Activated CD4-positive, alpha-beta T cell treated with anti-CD3 and anti-CD28 coated beads for 48 hours (primary cell): ENCODE results near the gene TNFRSF25.
A peak's percentile ranks its signal among the peaks of the same experiment; 100 is the strongest.
"Not testable (repeated sequence)": the region's sequence is repeated elsewhere in the genome, so short reads cannot be mapped to it uniquely, and the experiment has no call there.

Experiments used
- DNase-seq: peaks from one replicate; pipeline ENCODE4 v3.0.0-alpha.2; 2020

TNFRSF25 gene

DNA sequence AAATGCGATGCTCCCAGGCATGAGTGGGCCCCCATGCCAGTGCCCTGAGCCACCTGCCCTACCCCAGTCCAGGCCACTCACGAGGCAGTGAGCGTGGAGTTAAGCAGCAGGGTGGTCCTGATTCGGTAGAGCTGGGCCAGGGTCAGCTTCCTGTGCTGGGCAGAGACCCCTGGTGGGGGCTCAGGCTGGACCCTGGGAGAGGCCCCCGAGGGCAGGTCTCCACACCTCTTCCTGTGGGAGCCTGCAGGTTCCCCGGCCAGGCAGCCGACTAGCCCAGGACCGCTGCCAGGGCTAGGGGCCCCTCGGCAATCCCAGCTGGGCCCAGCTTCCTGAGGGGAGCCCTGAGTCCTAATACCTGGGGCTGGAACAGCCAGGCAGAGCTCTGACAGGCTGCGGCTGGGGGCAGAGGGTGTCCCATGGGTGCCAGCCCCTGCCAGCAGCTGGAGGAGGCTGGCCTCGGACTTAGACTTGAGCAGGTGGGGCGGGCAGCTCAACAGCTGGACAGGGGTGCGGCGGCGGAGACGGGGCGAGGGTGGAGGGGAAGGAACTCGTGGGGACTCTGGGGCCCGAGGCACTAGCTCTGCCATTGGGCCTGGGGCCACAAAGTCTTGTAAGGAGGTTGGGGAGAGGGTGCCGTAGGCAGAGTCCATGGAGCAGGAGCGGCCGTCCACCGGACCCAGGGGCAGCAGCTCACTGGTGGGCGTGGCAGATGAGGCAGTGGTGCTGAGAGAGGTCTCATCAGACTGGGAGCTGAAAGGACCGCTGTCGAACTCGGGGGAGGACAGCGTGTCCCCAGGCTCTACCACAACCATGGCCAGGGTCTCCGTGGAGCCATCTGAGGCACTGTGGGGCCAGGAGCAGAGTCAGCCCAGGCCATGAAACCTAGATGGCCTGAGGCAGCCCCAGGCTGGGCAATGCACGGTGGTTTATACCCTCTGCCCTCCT lies 2.0 kb upstream of the TNFRSF25 start:
- DNase-seq, result no peak

DNA sequence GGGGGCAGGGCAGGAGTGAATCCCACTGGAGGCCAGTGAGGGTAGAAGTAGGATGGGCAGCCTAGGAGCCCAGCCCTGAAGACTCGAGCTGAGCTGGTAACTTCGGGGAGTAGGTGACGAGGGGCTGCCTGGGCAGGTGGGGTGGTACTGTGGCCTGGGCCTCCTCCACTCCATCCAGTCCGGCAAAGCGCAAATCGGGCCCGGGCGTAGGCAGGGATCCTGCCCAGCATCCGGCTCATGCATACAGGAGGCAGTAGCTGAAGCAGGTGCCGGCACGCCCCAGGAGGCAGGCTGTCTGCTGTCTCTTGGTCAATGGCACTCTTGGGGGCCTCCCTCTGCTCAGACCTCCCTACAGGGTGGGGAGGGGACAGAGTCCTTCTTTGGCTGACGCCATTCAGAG lies 1.3 kb upstream of the TNFRSF25 start:
- DNase-seq, result no peak

DNA sequence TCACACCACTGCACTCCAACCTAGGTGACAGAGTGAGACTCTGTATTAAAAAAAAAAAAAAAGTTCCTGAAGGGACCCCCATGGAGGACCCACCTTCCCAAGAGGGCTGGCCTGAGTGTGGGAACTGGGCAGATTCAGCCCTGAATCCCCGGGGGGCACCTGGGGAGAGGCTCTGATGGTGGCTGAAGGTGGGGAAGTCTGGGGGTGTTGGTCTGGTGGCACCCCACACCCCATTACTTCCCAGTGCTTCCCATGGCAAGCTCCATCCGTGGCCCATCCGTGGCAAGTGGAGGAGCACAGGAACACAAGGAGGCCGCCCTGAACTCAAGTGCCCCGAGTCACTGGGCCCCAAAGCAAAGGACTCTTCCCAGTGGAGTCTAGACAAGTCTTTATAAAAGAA lies 778 bp upstream of the TNFRSF25 start:
- no peak for DNase-seq

DNA sequence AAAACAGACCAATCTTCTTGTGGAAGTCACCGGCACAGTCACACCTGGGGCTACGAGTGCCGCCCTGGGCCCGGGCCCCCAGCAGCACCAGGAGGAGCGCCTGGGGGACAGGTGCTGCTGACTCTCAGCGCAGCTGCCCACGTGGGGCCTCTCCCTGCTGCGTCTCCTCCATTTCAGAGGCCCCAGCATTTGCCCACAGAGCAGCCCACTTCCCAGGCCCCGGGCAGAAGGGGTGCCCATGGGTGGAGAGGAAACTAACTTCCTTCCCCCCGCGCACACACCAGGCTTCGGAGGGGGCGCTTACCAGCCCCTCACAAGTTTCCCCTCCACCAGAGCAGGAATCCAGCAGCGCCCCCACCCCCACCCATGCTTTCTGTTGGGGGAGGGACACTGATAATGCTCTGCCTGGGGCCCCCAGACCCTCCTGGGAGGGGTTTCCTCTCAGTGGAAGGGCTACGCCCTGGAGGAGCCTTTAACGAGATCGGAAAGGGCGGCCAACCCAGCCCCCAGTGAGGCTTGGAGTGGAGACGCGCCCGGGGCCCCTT lies 440 bp downstream of the TNFRSF25 start:
- DNase-seq, result peak; percentile 67

DNA sequence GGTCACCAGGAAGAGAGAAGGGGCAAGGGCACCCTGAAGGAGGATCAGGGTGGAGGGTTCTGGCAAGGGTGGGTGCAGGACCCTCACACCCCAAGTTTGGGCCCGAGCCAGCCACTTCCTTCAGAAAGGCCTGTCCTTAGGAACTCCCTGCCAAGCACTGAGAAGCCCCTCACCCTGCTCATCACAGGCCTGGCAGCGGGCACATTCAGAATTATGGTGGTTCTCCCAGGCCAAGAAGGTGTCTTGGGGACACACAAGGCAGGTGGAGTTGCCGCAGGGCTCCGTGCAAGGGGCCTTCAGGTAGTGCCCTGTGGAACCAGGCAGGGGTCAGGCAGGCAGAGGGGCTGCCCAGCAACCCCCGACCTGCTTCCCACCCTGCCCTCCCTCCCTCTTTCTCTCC lies 1.1 kb downstream of the TNFRSF25 start:
- DNase-seq, result no peak

DNA sequence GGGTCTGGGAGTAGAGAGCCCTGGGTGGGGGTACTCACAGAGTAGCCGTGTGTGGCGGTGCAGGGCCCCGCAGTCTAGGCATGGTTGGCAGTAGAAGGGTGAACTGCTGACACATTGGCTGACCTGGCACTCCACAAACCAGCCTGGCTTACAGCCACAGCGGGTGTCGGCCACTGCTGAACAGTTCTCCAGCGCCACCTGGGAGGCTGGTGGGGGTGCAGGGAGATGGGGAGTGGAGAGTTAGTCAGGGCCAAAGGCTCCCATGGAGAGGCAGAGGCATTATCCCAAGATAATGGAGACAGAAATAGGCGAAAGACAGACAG lies 1.5 kb downstream of the TNFRSF25 start:
- peak; percentile 68 for DNase-seq

DNA sequence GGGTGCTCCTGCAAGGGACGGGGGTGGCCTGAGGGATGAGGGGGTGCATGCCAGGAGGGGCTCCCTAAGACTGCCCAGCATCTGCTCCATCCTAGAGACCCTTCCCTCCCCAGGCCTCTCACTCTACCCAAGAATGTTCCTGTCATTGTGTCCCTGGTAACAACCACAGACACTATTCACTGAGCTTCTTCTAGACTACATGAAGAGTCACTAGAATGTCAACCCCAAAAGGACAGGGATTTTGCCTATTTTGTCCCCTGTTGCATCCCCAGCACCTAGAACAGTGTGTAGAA lies 2.9 kb downstream of the TNFRSF25 start:
- no peak for DNase-seq

DNA sequence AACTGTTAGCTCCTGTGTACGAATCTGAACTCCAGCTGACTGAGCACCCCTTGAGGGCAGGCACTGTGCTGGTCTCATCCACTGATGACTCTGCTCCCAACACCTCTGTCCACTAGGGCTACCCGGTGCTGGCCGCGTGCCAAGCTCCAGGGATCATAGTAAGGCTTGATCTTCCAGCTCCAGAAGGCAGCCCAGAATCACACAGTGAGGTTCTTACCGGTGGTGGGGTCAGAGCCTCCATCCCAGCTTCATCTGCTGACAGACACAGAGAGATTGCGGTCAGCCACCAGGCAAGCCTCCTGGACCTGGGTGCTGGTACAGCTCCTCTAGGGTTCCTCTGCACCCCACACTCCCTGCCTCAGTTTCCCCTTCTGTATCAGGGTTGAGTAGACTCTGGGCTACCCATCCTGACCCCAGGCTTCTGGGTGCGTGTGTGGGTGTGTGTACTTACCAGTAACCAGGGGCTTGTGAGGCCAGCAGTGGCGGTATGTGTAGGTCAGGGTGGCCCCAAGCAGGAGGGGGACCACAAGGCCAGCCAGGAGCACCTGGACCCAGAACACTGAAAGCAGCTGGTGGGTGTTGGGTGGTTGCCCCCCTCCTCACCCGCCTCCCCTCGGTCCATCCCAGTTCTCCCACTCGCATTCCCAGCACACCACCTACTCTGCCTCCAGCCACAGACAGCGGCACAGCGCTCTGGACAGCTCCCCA lies 3.4 kb downstream of the TNFRSF25 start:
- DNase-seq, result no peak

DNA sequence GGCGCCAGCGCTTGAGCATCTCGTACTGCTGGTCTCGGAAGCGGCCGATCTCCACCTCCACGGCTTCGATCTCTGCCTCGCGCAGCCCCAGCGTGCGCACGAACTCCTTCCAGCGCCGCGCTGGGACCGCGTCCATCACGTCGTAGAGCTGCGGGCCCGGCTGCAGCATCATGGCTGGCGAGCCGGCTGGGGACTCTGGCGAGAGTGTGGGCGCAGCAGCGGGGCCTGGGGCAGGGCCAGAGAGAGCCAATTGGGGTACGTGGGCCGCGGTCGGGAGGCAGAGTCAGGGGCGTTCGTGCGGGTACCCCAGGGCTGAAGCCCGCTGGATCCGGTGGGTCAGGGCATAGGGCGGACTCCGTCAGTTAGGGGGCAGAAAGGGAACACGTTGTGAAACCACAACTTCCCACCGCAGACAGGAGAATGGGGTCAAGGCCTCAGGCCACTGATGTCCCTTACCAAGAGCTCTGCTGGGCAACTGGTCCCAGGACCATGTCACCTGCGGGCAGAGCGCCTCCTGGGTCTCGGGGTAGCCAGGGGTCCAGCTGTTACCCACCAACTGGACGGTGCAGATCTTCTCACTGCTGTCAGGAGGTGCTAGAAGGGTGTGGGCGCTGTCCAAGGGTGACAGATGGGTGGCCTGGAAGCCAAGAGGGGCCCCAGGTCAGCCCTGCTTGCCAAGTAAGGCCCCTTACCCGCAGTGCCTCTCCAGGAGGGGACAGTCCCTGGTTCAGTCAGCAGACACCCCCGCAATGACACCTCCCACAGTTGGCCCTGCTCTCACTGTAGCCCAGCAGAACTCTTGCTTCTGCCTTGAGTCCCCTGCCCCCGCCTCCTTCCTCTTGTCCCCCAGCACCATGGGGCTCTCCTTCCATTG lies 4.2 kb downstream of the TNFRSF25 start:
- DNase-seq, result no peak

DNA sequence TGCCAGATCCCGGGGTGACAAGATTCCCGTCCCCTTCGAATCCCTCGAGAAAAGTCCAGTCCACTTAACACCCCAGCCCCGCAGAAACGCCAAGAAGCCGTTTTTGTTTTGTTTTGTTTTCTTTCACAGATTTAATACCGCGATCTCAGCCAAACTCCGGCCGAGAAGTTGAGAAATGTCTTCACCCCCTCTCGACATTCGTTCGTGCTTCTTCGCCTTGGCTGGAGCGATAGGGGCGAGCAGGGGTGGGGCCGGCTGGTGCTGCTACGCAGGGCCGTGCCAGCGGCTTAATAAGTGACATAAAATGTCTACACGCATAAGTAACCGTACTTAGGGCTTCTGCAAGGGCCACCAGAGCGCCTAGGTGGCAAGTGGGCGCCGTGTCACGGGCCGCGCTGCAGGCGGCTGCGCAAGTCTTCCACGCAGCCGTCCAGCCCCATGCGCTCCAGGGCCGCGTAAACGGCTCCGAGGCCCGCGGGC lies 4.9 kb downstream of the TNFRSF25 start:
- DNase-seq, result no peak

DNA sequence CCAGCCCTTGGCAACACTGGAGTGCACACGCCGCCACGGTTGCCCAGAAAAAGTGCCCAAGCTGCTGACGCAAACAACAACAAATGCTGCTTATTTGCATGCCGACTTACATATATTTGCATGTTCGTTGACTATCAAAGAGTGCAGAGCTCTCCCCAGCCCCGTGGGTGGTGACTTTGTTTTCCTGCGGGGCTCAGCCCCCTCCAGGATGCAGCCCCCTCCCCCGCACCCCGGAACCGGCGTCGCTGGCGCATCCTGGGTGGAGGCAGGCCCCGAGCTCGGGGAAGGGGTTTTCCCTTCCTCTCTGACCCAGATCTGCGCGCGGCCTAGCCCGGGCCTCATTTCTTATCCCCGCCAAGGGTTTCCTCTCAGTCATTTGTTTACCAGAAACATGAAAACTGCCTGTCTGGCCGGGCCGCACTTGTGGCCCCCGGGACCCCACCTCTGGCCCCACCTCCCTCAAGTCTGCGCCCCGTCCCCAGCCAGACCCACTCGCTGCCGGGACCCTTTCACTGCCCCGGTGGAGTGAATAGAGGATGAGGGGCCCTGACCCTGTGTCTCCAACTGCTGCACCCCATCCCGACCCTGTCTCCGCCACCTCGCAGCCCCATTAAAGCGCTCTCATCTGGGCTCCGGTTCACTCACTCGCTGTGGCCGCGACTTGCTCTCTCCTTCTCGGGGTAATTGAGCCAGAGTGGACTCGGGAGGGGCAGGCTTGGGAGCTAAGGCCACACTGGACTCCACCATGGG lies 5.5 kb downstream of the TNFRSF25 start:
- DNase-seq, result peak; percentile 84

DNA sequence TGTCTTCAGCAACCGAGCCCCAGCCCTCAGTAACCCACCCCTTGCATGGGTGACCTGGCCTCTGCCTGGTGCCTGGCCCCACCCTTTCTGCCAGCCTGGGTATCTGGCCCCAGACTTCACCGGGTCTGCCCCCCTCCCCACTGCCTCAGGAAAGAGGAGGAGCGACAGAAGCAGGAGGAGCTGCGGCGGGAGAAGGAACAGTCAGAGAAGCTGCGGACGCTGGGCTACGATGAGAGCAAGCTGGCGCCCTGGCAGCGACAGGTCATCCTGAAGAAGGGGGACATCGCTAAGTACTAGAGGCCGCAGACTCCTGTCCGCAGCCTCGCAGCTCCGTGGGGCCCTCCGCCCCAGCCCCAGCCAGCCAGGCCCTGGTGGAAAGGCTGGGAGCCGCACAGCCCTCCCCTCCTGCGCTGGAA lies 6.1 kb downstream of the TNFRSF25 start:
- DNase-seq, result peak; percentile 55

DNA sequence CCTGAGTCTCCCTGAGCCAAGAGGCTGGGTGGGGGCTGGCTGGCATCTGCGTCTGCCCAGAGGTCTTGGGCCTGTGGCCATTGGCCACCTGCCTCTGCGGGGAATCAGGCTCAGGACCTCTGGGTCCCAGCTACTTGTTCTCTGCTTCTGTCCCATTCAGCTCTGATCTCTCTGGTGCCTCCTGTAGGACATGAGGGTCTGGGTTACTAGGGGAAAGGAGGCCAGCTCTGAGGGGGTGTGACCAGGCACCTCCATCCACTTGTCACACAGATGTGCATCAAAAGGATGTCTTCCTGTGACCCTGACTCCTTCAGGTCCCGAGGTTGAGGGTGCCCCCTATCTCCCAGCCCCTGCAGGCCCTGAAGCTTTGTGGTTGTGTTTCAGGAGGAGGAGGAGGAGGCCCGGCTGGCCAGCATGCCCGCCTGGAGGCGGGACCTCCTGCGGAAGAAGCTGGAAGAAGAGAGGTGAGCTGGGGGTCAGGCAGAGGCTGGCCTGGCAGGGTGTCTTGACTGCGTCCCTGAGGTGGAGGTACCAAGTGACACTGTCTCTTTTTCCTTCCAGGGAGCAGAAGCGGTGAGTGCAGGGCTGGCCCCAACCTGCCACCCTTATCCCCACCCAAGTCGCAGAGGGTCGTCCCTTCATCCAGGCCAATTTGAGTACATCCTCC lies 9.0 kb downstream of the TNFRSF25 start:
- DNase-seq, result no peak

DNA sequence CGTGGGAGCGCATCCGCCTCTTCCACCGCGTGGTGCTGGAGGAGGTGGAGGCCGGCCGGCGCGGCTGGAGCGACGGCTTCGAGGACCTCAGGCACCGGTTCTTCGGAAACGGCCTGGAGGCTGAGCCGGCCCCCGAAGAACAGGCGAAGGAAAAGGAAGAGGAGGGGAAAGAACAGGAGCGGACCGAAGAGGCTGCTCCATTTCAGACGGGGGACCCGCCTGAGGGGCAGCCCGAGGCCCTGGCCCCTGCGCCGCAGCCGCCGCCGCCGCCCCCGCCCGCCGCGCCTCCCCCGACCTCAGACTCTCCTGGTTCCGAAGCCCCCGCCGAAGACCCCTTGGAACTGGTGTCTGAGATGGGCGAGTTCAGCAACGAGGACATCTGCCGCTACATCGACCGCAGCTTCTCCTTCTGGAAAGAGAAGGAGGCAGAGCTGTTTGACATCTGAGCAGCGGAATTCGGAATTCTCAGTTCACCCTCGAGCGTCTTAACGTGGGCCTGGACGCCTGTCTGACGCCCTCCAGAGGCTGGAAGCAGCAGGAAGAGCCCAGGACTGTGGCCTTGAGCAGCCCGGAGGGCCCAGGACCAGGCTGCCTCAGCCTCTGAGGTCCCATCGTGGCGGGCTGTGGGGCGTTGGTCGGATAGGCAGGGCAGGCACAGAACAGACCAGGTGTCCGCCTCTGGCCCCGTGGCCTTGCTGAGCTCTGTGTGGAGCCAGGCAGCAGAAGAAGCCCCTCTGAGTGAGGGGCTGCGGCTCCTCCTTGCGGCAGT lies 10.0 kb downstream of the TNFRSF25 start:
- DNase-seq, result not testable (repeated sequence)

DNA sequence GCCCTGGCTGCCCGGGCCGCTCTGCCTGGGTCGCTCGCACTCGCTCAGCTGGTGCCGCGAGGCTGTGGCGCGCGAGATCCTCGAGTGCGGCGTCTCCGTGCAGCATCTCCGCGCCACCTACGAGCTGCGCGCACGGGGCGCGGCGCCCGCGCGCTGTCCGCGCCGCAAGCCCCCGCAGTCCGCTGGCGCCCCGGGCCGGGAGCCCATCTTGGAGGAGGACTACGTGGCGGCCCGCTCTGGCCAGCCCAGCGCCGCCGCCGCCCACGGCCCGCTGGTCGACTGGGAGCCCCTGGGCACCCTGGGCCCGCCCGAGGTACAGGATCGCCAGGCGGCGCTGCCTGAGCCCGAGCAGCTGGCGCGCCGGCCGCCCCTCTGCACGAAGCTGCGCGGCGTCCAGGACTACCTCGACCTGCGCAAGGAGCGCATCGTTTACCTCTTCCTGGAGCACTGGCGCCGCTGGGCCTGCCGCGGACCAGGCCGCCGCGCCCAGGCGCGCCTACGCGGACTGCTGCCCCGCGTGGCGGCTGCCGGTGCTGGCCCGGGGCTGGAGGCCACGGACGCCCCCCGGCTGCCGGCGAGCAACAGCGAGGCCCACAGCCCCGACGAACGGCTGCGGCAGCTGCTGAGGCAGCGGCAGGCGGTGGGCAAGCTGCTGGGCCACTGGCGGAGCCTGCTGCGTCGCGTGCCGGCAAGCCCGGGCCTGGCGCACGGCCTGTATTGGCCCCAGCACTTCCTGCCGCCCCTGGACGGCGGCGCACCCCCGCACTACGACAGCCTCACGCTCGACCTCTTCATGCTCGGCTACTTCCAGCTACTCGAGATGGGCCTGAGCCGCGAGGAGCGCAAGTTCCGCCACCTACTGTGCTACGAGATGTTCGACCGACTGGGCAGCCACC lies 10.9 kb downstream of the TNFRSF25 start:
- peak; percentile 44 for DNase-seq

DNA sequence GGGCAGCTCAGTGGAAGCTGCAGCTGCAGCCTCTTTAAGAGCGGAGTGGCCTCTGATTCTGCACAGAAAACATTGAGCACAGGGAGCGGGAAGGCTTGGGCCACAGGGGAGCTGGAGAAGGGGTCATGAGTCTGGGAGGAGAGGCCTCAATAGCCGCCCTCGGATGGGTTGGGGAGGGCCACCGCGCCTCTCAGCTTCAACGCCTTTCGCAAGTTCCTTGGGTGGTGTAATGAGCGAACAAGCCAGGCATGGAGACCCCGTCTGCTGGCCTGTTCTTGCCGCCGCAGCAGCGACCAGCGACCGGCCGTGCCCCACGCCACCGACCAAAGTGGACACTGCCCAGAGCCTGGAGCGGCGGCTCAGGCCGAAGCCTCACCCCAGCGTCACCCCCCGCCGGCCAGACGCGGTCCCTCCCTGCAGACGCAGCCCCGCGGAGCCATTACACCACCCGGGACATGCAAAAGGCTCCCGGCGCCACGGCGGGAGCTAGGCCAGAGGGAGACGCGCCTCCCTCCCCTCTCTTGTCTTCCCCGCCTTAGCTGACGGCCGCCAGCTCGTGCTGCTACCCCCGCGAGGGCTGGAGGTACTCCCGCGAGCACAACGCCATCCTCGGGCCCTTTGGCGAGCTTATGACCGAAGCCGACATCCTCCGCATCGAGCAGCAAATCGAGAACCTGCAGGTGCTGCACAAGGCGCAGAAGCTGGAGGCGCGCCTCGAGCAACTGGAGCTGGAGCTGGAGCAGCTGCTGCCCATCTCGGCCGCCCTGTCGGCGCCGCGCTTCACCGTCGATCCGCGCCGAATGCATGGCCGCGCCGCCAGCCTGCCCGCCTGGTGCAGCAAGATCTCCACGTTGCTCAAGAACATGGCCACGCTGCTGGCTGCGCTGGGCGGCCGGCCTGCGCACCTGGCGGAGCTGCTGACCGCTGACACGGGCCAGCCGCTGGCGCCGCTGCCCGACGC lies 11.8 kb downstream of the TNFRSF25 start:
- peak; percentile 38 for DNase-seq

DNA sequence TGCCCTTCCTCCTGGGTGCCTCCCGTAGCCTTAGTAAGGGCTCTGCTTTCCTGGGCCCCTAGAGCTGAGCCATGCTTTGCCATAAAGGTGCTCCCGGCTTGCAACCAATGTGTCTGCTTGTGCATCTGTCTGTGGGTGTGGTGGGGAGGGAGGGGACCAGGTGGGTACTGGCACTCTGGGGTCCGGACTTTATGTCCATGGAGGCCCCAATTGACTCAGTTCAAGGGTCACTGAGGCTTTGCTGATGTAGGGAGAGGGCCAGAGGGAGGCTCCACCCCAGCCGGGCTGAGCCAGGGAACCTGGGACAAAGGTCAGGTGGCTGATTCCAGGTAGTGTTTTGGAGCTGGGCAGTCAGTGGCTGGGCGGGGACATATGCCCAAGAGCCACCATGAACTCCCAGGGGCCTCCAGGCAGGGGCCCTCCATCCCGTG lies 15.0 kb downstream of the TNFRSF25 start:
- no peak for DNase-seq

DNA sequence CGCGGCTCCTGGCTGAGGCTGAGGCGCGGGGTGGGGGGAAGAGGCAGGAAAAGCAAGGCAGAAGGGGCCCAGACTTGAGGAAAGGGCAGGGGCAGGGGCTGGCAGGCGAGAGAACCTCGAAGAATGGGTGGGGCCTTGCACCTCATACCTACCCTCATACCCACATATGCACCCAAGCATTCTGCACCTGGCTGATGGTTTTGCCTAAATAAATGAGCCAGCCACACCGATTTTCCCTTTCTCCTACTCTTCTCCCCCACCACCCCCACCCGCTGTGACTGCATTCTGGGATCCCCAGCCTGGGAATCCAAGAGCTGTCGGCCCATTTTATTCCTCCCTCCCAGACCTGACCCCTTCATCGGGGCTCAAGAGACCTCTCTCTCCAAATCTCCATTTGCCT lies 15.5 kb downstream of the TNFRSF25 start:
- not testable (repeated sequence) for DNase-seq
